ENCODE measurements around the gene SLC38A3.

SLC38A3 gene

DNA sequence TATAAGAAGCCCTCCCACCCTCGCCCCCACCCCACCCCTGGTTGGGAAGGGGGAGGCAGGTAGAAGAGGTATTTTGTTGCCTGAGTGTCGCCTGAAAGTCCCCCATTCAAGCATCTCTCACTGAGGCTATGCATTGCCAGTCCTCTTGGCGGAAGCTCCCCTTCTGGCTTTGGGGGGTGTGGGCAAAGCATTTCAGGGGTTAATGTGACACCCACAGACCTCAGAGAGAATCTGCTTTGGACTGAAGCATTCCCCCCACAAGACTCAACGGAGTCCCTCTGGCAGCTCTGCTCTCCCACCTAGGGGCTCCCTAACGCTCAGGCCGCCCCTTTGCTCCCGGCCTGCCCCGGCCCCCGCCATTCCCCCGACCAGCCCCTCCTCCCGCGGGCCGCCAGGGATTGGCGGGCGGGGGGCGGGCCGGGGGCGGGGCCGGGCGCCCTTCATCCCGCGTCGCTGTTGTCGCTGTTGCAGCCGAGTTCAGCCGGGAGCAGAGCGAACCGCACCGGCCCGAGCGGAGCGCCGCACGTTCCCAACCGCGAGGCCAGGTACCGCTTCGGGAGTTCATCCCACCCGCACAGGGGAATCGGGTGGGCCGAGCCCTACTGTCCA, at the start of gene SLC38A3:
Gene SLC38A3, plus strand, starts transcription at position 468 of the 609 bp plus-strand sequence. CDS start 8,929 bp downstream, outside the sequence.
- peak; percentile 3 for DNase-seq

- DNase-seq: no peak
Measured at GRCh38 chr3:50155491-50155878, 49.6 kb upstream of the SLC38A3 start.

- DNase-seq: no peak
Measured at GRCh38 chr3:50155891-50156290, 49.2 kb upstream of the SLC38A3 start.

DNA sequence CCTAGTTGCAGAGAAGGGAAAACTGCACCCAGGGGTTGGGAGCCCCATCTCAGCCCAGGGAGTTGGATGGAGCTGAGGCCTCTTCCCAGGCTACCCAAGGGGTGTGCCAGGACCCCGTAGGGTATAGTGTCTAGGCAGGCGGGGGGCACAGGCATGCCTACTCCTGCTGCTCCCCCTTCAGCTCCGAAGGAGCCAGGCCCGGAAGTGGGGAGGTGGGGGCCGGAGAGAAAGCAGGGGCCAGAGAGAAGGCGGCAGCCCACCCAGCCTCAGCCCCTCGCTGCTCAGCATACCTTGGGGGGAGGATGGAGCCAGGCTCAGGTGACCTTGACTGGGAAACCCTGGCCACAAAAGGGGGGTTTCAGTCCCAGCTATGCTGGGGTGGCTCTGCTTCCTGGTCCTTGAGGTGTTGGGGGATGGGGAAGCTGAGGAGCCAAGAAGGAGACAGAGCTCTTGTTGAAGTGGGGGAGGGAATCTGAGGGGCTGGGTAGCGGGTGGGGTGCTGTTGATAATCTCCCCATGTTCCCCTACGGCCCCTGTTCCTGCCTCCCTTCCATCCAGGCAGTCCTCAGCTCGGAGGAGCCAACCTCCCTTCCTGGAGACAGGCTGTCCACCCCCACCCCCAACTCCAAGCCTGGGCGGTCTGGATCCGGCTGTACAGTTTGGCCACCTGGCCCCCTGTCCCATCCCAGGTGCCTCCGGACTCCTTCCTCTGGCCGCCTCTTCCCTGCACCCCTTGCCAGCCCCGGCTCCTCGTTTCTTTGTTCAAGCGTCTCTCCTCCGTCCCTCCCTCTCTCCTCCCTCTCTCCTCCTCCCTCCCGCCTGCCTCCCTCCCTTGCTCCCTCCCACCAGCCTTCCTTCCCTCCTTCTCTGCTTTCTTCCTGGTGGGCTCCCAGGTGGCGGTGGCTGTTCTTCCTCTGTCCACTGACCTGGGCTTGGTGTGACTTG, 48.2 kb upstream of the SLC38A3 start:
- no peak for DNase-seq

DNA sequence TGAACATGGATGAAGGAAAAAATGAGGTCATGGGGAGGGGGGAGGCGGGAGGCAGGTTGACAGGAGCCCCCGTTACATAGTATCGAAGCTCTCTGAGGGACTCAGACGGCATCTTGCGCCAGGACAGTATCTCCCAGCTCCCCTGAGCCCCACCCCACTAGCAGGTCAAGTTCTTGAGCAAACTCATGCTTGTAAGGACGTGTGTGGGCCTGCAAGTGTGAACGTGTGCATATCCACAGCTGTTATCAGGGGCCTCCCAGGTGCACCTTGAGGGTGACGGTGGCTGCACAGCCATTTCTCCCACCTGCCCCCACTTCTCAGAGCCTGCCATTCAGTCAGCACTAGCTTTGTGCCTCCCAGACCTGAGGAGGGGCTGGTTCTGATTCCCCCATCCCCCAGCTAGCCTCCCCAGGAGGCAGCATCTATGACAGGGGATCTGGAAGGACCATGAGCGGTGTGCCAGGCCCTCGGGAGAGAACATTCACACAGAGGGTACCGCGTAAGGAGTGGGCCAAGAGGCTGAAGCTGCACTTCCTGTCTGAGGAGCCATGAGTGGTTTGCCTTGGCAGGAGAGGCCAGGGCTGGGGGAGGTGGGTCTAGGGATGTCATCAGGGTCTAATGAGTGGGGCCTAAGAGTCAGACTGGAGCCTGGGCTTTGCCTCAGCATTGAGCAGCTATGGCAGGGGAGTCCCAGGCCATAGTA, 47.1 kb upstream of the SLC38A3 start:
- no peak for DNase-seq

DNA sequence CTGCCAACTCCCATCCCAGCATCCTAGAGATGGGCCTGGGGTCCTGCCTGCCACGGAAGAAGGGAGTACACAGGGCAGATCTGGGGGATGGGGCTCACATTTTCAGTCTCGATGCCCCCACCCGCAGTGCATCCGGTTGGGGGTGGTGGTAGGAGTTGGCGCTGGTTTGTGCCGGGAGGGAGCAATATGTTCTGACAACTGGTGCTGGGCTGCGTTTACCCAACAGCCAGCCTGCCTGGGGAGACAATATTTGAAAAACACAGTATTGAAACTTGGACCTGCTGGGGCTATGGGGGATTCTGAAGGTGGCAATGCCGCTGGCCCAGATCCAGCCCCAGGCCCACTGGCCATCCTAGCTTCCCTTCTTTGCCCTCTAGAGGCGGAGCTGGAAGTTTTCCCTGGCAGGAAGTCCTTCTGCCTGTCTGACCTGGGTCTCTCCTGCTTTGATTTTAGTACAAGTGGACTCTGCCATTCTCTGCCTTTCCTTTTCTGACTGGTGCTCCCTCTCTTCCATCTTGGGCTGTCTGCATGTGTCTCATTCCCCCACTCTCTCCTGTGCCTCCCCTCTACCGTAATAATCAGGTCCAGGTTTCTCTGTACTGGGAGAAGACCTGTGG, 46.4 kb upstream of the SLC38A3 start:
- DNase-seq: no peak

DNA sequence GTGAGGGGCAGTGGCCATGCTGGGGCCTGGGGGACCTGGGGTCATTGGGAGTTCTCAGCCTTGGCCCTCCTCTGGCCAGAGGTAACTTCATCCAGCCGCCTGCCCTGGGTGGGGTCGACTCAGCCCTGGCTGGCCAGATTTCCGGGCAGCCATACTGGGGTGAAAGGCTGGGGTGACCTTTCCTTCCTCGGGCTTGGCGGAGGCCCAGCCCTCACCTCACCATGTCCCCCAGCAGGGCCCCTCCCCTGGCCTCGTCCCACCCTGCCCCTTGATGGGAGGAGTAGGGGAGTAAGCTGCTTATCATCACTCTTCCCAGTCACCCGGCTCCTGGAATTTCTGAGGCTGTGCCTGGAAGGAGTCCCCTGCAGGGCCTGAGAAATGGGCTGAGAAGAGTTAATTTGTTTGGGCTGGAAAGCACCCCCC, 44.5 kb upstream of the SLC38A3 start:
- DNase-seq: no peak

DNA sequence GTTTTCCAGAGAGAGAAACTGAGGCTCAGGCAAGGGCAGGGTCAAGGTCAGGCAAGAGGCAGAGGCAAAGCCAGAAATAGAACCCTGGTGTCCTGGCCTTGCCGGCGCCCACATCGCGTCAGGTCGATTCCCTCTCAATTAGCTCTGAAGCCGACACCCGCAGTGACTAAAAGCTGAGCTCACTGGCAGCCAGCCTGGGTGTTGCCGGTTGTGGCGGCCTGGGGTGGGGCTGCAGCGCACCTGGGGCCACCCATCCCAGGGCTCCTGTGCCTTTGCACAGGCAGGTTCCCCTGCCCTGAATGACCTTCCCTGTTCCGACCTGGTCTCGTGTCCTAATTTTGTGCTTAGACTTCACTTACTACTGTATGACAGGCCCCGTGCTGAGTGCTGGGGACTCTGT, 43.8 kb upstream of the SLC38A3 start:
- no peak for DNase-seq

GRCh38 chr3:50162034-50162883, 42.8 kb upstream of the SLC38A3 start:
- no peak for DNase-seq

GRCh38 chr3:50163572-50164455, 41.3 kb upstream of the SLC38A3 start:
- no peak for DNase-seq

DNA sequence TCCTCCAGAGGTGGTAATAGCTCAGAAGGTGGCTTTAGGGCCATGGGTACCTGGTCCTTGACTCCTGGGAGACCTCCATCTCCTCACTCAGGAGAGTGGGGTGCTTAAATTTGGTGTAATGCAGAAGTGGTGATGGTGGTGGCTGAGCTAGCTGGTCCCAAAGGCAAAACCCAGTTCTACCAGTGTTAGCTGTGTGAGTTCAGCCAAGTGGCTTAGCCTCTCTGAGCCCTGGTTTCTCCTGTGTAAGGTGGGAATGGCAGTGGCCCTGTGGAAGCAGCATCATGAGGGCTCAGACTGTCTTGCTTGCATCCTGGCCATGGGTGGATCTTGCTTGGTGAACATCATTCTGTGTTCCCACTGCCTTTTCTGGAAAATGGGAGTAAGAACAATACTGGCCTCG, 40.6 kb upstream of the SLC38A3 start:
- DNase-seq: no peak

DNA sequence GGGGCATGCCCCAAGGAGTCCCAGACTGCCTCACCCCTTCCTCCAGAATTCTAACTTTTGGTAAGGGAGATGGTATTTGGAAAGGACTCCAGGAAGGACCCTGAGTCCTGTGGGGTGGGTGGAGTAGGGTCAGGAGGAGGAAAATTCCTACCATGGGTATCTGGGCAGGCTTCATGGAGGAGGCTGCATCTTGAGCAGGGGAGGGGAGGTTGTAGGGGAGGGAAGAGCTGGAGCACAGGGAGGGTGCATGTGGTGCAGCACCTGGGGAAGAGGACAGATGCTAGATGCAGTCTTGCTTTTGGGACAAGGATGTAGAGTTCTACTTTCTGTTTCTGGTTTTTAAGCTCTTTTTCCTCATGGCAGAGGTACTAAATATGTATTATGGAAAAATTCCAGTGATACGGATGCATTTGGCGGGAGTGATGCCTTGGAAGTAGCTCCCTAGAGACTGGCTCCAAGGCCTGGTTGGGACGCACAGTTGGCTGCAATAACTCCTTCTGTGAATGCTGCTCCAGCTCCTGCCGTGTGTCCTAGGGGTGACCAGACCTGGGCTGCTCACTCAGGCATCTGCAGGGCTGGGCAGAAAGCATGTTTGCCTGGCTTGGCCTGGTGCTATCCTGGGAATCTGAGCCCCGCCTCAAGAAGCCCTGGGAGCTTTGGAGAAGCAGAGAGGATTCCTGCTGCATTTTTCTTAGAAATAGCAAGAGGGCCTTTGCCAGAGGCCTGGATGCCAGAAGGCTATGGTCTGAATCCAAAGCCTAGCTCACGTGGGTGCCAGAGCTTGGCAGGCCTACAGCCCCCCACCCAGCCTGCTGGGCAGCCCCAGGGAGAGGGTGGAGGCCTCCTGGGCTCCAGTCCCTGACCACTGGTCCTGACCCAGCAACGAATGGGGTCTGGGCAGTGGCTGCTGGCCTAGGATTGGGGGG, 39.8 kb upstream of the SLC38A3 start:
- DNase-seq: no peak

GRCh38 chr3:50165910-50166538, 39.0 kb upstream of the SLC38A3 start:
- no peak for DNase-seq

DNA sequence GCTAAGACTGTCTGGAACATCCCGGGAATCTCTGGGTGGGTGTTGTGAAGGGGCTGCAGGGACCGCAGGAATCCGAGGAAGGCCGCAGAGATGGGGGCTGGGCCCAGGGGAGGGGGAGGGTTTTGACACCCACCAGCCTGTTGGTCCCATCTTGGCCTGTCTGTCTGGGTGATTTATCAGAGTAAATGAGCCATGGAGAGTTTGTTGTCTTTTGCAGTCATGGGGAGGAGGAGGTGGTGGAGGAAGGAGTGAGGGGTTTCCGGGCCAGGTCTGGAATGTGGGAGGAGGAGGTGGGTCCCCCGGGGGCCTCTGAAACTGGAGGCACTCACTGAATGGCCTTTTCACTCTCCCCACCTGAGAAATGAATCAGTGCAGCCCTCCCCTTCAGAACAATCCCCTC, 38.5 kb upstream of the SLC38A3 start:
- no peak for DNase-seq

- DNase-seq: no peak
Measured at GRCh38 chr3:50167069-50167840, 37.8 kb upstream of the SLC38A3 start.

GRCh38 chr3:50167841-50168209, 37.2 kb upstream of the SLC38A3 start:
- no peak for DNase-seq

GRCh38 chr3:50168388-50168787, 36.7 kb upstream of the SLC38A3 start:
- no peak for DNase-seq

DNA sequence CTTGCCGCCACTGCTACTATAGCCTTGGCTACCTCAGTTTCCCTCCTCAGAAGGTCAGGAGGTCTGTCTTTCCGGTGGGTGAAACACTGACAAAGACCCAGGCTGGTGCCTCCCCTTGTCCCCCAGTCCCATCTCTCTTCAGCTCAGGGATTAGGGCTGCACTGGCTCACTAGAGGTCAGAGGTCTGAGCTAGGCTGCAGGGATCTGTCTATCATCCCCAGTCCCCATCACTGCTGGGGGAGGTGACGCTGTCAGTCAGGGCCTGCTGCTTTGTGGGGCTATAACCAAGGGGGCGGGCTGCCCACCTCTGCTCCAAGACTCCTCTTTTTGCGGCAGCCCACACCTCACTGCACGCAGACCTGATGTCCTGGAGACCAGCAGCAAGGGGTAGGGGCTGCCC, 36.3 kb upstream of the SLC38A3 start:
- no peak for DNase-seq
